NT2/D1 (cell line): ENCODE measurements around the gene EPB41L2.

Experiments
- SUZ12 ChIP-seq: IDR thresholded peaks from 2 replicates; pipeline ENCODE4 v1.6.1; 2011; ENCODE audit not compliant: insufficient read length, insufficient read depth; ENCODE audit errors: extremely low read depth
- YY1 ChIP-seq: IDR thresholded peaks from 2 replicates; pipeline ENCODE4 v1.6.1; 2011; ENCODE audit not compliant: insufficient read length, insufficient read depth
- ZNF274 ChIP-seq: IDR thresholded peaks from 2 replicates; pipeline ENCODE4 v1.6.1; 2011; ENCODE audit warnings: mild to moderate bottlenecking, low read depth, low read length

GRCh38 chr6:130903007-130903406 is 160.0 kb downstream of the EPB41L2 start:
- TF ChIP-seq YY1, result no peak
- no peak for TF ChIP-seq SUZ12
- TF ChIP-seq ZNF274, result no peak
